Retinal pigment epithelial cell (primary cell): ENCODE measurements around the gene CDHR3.

Experiments used
- DNase-seq: peaks from one replicate; pipeline ENCODE4 v3.0.0-alpha.2; 2010; ENCODE audit warnings: low read depth
- H3K4me3 ChIP-seq: 2 replicates; pipeline ENCODE4 v1.5.1; 2011; ENCODE audit warnings: mild to moderate bottlenecking, low read length, control low read depth, moderate library complexity
- CTCF ChIP-seq: conservative IDR thresholded peaks from 2 replicates; pipeline ENCODE4 v1.5.1; 2011; ENCODE audit warnings: low read depth, low read length, control low read depth, inconsistent platforms

The CDHR3 gene

GRCh38 chr7:106061301-106061979, 98.4 kb downstream of the CDHR3 start:
- DNase-seq = no peak
- H3K4me3 ChIP-seq = no peak overlapping the region
- TF ChIP-seq CTCF = no peak

DNA sequence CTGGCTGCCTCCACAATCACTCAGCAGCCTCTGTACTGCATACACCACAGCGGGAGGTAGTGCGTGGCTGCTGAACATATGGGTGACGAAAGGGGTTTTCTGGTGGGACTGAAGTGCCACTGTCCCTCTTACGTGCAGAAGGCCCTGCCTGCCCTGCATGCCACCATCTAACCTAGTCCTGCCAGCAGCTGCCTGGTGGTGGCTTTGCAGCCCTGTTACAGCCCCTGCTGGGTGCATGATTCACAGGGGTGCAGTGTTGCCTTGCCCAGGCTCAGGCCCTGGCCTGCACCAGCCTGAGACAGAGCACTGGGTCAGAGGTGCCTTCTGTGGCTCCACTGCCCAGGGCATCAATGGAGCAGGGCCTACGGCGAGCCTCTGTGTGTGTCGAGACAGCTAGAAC, 98.9 kb downstream of the CDHR3 start:
- no peak for TF ChIP-seq CTCF
- no peak overlapping the region for H3K4me3 ChIP-seq
- DNase-seq = no peak

GRCh38 chr7:106062521-106062931, 99.5 kb downstream of the CDHR3 start:
- no peak for TF ChIP-seq CTCF
- H3K4me3 ChIP-seq = no peak overlapping the region
- no peak for DNase-seq

DNA sequence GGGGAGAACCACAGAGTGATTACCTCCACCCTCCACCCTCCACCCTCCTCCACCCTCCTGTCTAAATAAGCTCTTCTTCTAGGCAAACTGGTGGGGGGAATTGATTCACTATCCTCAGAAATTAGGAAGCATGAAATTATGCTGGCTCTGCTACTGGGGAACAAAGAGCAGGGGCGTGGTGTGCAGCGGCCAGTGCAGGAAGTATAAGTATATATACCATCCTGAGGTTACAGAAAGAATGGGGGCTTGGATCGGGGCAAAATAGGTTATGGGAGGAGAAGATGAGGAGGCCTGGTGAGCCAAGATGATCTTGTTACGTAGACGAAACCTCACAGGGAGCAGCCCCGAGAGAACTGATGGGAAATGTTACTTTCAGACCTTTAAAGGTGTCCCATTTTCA, 100.0 kb downstream of the CDHR3 start:
- no peak overlapping the region for H3K4me3 ChIP-seq
- DNase-seq = no peak
- no peak for TF ChIP-seq CTCF

DNA sequence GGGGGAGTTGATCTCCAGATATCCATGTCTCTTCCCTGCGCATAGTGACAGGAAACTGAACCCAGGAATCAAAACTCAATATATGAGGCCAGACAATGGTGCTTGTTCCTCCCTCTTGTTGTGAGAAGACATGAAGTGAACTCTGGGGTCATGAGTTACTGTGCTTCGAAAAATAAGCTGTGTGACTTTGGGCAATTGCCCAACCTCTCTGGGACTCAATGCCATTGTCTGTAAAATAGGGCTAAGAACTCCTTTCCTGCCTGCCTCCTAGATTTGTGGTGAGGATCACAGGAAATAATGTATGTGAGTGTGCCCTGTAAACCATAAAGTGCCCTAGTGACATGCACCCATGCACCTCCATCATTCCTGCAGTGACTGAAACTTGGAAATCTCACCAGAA, 100.6 kb downstream of the CDHR3 start:
- no peak overlapping the region for H3K4me3 ChIP-seq
- no peak for DNase-seq
- TF ChIP-seq CTCF = no peak

GRCh38 chr7:106064316-106064715, 101.3 kb downstream of the CDHR3 start:
- DNase-seq = no peak
- no peak for TF ChIP-seq CTCF
- no peak overlapping the region for H3K4me3 ChIP-seq

DNA sequence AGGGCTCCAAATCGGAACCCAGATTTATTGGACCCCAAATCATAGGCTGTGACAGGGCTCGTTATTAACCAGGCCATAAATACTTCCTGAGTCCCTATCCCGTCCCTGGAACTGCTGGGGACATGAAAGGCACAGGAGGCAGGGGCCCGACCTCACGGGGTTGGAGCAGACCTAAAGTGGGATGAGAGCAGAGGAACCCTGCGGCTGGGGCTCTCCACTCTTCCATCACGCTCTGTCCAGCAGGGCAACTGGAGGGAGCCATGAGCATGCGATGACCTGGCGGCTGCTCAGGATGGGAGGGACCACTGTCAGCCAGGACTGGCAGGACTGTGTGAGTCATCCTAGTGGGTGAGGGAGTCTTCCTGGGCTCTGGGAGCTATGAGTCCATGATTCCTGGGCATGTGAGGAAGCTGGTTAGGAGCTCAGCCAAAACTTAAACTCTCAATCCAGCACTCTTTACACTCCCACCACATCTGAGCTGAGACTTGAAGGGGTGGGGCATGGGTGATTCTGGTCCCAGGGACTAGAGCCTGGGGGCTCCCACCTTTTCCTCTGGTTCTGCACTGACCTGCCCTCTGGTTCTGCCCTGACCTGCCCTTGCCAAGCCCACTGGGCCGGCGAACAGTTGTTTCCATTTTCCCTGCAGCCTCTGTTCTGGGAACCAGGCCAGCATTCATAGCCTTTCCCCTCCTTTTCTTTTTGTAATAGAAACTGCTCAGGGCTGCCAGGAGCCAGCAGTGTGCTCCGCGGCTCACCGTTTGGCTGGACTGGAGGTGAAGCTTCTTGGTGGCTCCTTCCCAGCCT, 101.9 kb downstream of the CDHR3 start:
- DNase-seq = peak; percentile 93
- peak; percentile 6 for TF ChIP-seq CTCF
- peak overlapping the region; percentile 32 for H3K4me3 ChIP-seq
